OCI-LY3 (cell line): ENCODE results near the gene LDHAL6A.

ENCODE experiments used
- CTCF ChIP-seq: fragments of 200-600, 300-600 bp; sonication (generic); IDR thresholded peaks from 2 replicates; pipeline ENCODE4 v1.5.1; 2014; ENCODE audit warnings: antibody characterized with exemption, low read length, low read depth
- EZH2phosphoT487 ChIP-seq: fragments of 200-600 bp; shearing (Covaris generic); IDR thresholded peaks from 2 replicates; pipeline ENCODE4 v1.6.1; 2018; ENCODE audit warnings: antibody characterized with exemption, mixed run types, low read depth

GRCh38 chr11:18521122-18521521 is 65.5 kb downstream of the LDHAL6A start:
- TF ChIP-seq EZH2phosphoT487 (no peak), CTCF (no peak)
